ENCODE measurements around the gene TMED1.

TMED1 gene

GRCh38 chr19:10811391-10812111 lies 24.5 kb downstream of the TMED1 start:
- no peak for DNase-seq (ENCODE audit: low spot score)

- no peak for DNase-seq (ENCODE audit: low spot score)
Observed at GRCh38 chr19:10809651-10810285, 26.2 kb downstream of the TMED1 start.

GRCh38 chr19:10808937-10809649 lies 26.9 kb downstream of the TMED1 start:
- no peak for DNase-seq (ENCODE audit: low spot score)

- DNase-seq (ENCODE audit: low spot score): no peak
Observed at GRCh38 chr19:10805758-10806247, 30.2 kb downstream of the TMED1 start.

- no peak for DNase-seq (ENCODE audit: low spot score)
Observed at GRCh38 chr19:10805065-10805757, 30.8 kb downstream of the TMED1 start.

- no peak for DNase-seq (ENCODE audit: low spot score)
Observed at GRCh38 chr19:10803252-10803651, 32.8 kb downstream of the TMED1 start.

- DNase-seq (ENCODE audit: low spot score): no peak
Observed at GRCh38 chr19:10802479-10802878, 33.5 kb downstream of the TMED1 start.

- DNase-seq (ENCODE audit: low spot score): no peak
Observed at GRCh38 chr19:10800488-10800887, 35.5 kb downstream of the TMED1 start.

- DNase-seq (ENCODE audit: low spot score): no peak
Observed at GRCh38 chr19:10797541-10798256, 38.3 kb downstream of the TMED1 start.

GRCh38 chr19:10797078-10797477 lies 38.9 kb downstream of the TMED1 start:
- DNase-seq (ENCODE audit: low spot score): no peak

GRCh38 chr19:10796653-10797052 lies 39.4 kb downstream of the TMED1 start:
- no peak for DNase-seq (ENCODE audit: low spot score)

- no peak for DNase-seq (ENCODE audit: low spot score)
Observed at GRCh38 chr19:10789866-10790265, 46.1 kb downstream of the TMED1 start.

GRCh38 chr19:10788146-10788545 lies 47.9 kb downstream of the TMED1 start:
- no peak for DNase-seq (ENCODE audit: low spot score)

GRCh38 chr19:10784257-10784656 lies 51.8 kb downstream of the TMED1 start:
- DNase-seq (ENCODE audit: low spot score): no peak

- no peak for DNase-seq (ENCODE audit: low spot score)
Observed at GRCh38 chr19:10782795-10783194, 53.2 kb downstream of the TMED1 start.

Small RNA genes lying within 50 kb of the gene (small RNA-seq; reads per million reads assigned to genes)
- gene MIR199A1 (0 to 0.04 reads per million in 2 experiments), gene MIR6793 (0 reads per million in 2 experiments)
